NCI-H2171 treated with DMSO at 0.1 percent for 48 hours (cell line): ENCODE results near the gene NCK2.

Experiments used
- DNase-seq: peaks from one replicate; lab custom pipeline; 2025; lab: John Stamatoyannopoulos, UW

NCK2 gene

GRCh38 chr2:105744909-105745853 lies at the start of gene NCK2:
Gene NCK2 (plus strand): TSS chr2:105744912. CDS start chr2:105855064, 110,152 bp downstream.
- peak; percentile 22 for DNase-seq

- no peak for DNase-seq
Measured at GRCh38 chr2:105697781-105698449, 46.8 kb upstream of the NCK2 start.

- DNase-seq: no peak
Measured at GRCh38 chr2:105698820-105699219, 45.9 kb upstream of the NCK2 start.

GRCh38 chr2:105701042-105701441 lies 43.7 kb upstream of the NCK2 start:
- no peak for DNase-seq

GRCh38 chr2:105708697-105709096 lies 36.0 kb upstream of the NCK2 start:
- no peak for DNase-seq

GRCh38 chr2:105711394-105711793 lies 33.3 kb upstream of the NCK2 start:
- no peak for DNase-seq

- DNase-seq: peak; percentile 52
Measured at GRCh38 chr2:105712166-105712915, 32.4 kb upstream of the NCK2 start.

GRCh38 chr2:105712981-105713596 lies 31.6 kb upstream of the NCK2 start:
- DNase-seq: peak; percentile 41

GRCh38 chr2:105714141-105714540 lies 30.6 kb upstream of the NCK2 start:
- peak; percentile 25 for DNase-seq

GRCh38 chr2:105718846-105719481 lies 25.7 kb upstream of the NCK2 start:
- DNase-seq: no peak

- no peak for DNase-seq
Measured at GRCh38 chr2:105721991-105722511, 22.7 kb upstream of the NCK2 start.

- DNase-seq: no peak
Measured at GRCh38 chr2:105722726-105723297, 21.9 kb upstream of the NCK2 start.

GRCh38 chr2:105723431-105723830 lies 21.3 kb upstream of the NCK2 start:
- no peak for DNase-seq

- no peak for DNase-seq
Measured at GRCh38 chr2:105725388-105725787, 19.3 kb upstream of the NCK2 start.

- no peak for DNase-seq
Measured at GRCh38 chr2:105730170-105730569, 14.5 kb upstream of the NCK2 start.

- DNase-seq: no peak
Measured at GRCh38 chr2:105731511-105731910, 13.2 kb upstream of the NCK2 start.

- DNase-seq: no peak
Measured at GRCh38 chr2:105732101-105732500, 12.6 kb upstream of the NCK2 start.

- no peak for DNase-seq
Measured at GRCh38 chr2:105732955-105733607, 11.6 kb upstream of the NCK2 start.

- DNase-seq: no peak
Measured at GRCh38 chr2:105733875-105734274, 10.8 kb upstream of the NCK2 start.
